HG02798 (cell line): ENCODE results near the gene GRM4.

Experiments used
- ATAC-seq: cut with Tn5 transposase; IDR thresholded peaks from one replicate; pipeline ENCODE4 v1.9.1; 2021; ENCODE audit warnings: mild to moderate bottlenecking; ENCODE audit not compliant: unreplicated experiment, poor library complexity

The GRM4 gene

DNA sequence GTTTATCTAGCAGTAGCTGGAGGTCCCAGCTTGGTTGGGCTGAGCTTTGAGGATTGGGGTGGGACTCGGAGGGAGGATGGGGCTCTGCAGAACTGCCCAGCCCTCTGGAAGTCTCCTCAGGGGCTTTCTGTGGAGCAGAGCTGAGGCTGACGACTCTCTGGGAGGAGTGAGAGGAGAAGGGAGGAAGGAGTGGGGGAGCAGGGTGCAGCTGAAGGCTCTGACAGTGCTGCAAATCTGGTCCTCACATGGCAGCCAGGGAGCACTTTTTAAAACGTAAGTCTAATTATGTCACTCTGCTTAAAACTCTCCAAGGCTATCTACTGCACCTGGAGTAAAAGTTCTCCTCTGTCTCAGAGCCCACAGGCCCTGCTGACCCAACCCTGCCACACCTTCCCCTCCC lies 32.4 kb downstream of the GRM4 start:
- ATAC-seq: no peak

DNA sequence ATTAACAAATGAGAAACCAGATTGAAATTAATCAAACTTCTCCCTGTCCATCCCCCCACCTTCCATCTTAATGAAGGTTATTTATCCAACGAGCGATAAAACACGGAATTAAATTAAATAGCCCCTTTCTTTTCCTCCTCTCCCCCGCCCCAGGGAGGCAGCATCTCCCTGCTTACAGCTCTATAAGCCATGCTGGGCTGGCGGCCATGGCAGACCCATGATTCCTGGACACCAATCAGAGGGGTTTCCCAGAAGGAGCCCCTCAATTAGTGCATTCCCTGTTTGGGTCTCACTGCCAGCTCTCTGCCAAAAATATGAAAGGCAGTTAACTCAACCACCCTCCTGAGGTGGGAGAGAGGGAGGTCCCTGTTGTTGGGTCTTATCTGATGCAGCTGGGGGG lies 33.8 kb downstream of the GRM4 start:
- no peak for ATAC-seq

GRCh38 chr6:34110610-34111009 lies 35.3 kb downstream of the GRM4 start:
- no peak for ATAC-seq

DNA sequence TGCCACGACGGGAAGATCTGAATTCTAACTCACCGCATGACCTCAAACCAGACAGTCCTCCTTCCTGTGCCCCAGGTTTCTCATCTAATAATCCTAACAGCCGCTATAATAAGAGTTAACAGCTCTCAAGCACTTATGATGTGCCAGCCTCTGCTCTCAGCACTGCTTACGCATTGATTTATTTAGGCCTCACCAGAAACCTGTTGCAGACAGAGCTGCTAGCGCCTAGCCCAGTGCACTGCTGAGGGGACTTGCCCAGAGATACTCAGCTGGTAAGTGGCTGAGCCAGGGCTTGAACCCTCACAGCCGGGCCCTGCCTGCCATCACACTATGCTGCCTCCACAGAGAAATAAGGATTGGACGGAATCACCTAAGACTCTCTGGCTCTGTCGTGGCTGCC lies 37.7 kb downstream of the GRM4 start:
- ATAC-seq: no peak

GRCh38 chr6:34106900-34107299 lies 39.0 kb downstream of the GRM4 start:
- no peak for ATAC-seq

DNA sequence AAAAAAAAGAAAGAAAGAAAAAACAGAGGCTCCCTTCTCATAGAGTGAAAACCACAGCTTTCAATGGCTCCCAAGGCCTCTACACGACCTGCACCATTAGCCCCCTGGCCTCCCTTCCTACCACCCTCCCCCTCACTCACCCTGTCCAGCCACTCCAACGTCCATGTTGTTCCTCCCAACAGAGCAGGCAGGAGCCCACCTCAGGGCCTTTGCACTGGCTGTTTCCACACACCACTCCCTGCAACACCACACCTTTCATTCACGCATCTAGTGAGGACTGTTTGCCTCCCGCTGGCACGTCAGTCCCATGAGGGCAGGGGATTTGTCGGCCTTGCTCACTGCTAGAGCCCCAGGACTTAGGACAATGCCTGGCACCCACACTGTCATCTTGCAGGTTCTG lies 39.5 kb downstream of the GRM4 start:
- ATAC-seq: no peak

- no peak for ATAC-seq
These were observed 41.3 kb downstream of the GRM4 start for GRCh38 chr6:34104628-34105027.

- no peak for ATAC-seq
These were observed 41.7 kb downstream of the GRM4 start for GRCh38 chr6:34104186-34104585.

DNA sequence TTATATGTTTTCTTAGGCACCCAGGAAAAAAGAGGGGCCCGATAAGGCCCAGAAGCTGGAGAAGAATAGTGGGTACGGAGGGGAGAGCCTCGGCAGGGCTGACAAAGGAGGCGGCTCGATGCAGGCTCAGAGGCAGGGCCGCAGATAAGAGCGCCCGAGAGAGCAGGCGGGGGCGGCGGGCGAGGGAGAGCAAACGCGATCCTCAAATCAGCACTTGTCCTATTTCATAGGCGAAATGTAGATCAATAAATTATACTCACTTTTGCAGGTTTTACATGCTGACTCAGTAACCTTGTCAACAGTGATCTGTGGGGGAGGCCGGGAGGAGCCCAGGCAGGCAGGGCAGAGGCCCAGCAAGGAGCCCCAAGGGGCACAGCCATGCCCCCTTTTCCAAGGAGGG lies 42.6 kb downstream of the GRM4 start:
- ATAC-seq: no peak

- ATAC-seq: no peak
These were observed 43.2 kb downstream of the GRM4 start for GRCh38 chr6:34102696-34103095.

DNA sequence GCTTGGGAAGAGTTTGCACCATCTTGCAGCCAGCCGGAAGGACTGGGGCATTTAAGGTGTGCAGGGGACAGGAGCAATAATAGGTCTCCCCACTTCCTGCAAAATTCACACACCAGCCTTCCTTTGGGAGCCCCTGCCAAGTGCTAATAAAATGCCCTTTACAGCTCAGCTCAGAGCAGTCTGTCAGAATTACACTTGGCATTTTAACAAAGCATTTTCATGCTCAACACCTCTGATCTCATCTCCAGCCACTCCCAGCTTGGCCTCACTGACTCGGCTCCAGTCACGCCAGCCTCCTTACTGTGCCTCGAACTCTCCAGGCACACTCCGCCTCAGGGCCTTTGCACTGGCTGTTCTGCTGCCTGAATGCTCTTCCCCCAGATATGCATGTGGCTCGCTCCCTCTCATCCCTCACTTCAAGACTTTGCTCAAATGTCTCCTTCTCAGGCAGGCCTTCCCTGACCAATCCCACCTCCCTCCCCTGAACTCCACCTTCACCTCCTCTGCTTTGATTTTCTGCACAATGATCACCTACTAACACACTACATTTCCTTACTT lies 43.7 kb downstream of the GRM4 start:
- ATAC-seq: no peak

GRCh38 chr6:34100788-34101187 lies 45.1 kb downstream of the GRM4 start:
- ATAC-seq: no peak

- no peak for ATAC-seq
These were observed 46.0 kb downstream of the GRM4 start for GRCh38 chr6:34099878-34100277.

DNA sequence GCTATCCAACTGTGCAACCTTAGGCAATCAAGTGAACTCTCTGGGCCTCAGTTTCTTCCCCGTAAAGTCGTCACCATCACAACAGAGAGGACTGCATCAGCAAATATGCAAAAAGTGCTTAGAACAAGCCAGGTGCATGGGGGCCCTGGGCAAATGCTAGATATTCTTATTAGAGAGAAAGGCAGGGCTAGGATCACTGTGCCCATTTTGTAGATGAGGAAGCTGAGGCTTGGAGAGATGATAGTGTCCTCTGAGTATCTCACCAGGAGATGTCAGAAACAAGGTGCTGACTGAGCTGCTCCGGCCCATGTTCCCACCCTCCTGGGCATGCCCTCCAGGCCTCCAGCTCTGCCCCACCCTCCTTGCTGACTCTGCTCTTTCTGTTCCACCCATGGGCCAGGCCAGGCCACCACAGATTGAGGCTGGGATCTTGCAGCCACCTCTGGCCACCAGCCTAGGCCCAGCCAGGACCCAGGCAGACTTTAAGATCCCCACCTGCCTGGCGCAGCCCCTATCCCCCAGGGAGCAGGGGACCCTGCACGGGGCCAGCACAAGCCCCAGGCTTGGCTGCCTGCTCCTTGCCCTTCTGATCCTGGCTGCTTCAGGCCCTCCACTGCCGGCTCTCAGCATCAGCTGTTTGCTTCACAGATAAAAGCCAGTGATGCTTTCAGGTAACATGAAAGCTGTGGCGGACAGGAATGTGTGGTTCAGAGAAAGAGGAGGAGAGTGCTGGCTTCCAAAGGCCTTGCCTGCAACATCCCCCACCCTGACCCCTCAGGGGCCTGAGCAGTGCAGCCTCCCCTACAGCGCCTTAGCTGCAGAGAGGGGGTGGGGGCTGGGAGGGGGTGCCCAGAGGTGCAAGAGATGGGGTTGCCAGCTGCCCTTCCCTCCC lies 47.6 kb downstream of the GRM4 start:
- ATAC-seq: no peak

DNA sequence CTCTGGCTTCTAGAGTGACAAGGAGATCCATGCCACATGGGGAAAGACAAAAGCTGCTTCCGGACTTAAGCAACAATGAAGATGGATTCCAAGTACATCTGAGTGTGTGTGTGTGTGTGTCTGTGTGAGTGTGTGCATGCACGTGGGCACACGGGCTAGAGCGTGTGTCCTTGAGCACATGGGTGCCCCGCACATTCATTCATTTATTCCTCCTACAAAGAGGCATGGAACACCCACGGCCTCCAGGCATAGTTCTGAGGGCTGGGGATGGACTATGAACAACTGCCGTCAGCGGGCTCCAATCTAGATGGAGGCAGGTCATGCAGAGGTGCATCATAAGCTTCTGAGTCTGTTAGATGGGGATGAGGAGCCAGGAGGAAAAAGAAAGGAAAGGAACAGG lies 49.1 kb downstream of the GRM4 start:
- ATAC-seq: no peak

- no peak for ATAC-seq
These were observed 49.7 kb downstream of the GRM4 start for GRCh38 chr6:34096193-34096592.

DNA sequence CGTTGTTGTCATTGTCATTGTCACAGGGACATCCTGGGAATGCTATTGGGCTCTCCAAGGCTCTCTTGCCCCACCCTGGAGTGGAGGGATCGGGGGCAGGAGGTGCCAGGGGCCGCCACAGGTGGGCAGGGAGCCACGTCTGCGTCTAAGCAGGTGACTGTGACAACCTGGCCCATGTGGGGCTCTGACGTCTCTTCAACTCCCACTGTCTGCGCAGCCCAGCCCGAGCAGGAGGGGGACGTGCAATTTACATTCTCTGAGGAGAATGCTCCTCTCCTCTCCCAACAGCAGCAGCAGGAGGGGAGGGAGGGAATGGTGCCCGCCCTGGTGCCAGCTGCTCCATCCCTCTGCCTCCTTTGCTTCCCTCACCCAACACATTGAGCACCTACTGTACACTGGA lies 50.1 kb downstream of the GRM4 start:
- no peak for ATAC-seq

GRCh38 chr6:34095136-34095505 lies 50.8 kb downstream of the GRM4 start:
- no peak for ATAC-seq

DNA sequence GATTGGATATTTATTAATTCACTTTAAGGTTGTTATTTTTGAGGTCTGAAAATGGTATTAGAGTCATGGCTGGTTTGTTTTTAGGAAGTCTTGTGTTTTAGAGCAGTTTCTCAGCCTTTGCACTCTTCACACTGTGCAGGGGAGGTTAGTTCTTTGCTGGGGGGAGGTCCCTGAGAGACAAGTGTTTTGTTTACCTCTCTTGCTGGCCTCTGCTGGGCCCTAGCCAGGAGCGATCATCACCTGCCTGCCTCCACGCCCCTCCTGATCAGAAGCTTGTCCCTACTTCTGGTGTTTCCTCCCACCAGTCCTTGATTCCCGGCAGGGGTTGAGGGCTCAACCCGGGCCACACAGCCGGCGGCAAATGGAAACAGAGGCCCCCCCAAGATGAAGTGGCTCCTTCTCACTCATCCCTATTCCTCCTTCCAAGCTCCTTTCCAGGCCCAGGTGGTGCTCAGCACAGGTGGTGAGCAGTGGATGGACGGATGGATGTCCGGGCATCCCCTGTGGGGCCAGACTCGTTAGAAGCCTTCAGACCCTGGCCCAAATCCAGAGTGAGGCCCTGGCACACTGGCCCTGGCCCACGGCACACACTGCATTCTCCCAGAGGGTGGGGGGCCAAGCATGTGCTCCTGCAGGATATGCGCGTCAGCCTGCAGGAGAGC lies 51.3 kb downstream of the GRM4 start:
- no peak for ATAC-seq

GRCh38 chr6:34093854-34094430 lies 51.9 kb downstream of the GRM4 start:
- ATAC-seq: no peak

DNA sequence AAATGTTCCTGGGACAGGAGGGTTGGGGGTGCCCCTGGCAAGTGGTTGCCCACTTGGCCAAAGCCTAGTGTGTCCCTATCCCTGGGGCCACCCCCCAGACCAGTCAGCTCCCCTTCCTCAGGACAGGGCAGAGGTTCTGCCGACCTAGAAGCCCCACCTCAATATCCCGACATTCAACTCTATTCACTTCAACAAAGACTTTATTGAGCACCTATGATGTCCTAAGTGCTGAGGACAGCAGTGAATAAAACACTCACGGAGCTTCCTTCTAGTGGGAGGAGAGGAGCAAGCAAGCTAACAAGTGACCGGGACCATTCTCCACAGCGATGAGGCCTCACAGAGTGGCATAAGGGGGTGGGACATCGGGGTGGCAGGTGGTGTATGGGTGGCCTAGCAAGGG lies 52.7 kb downstream of the GRM4 start:
- ATAC-seq: no peak
